ENCODE data around the gene TEX14.
"Not testable (repeated sequence)": the region's sequence is repeated elsewhere in the genome, so short reads cannot be mapped to it uniquely, and the experiment has no call there.

The TEX14 gene

GRCh38 chr17:58590377-58590776, 101.5 kb downstream of the TEX14 start:
- no peak for TF ChIP-seq CTCF (IDR thresholded peaks at IDR 0.05; ENCODE audit: insufficient read depth, low read length, poor library complexity, severe bottlenecking)

GRCh38 chr17:58587713-58588117, 104.1 kb downstream of the TEX14 start:
- peak; percentile 99 for TF ChIP-seq CTCF (IDR thresholded peaks at IDR 0.05; ENCODE audit: insufficient read depth, low read length, poor library complexity, severe bottlenecking)
- H3K27me3 ChIP-seq (replicated peaks; ENCODE audit: control insufficient read depth, insufficient read depth, low read length): no peaks in the 10 kb centered on the region
- H3K36me3 ChIP-seq (ENCODE audit: control insufficient read depth, insufficient read depth, low read length): no peaks in the 10 kb centered on the region
- H3K4me3 ChIP-seq (replicated peaks; ENCODE audit: low read depth, low read length): no peak overlapping the region
- DNase-seq (ENCODE audit: extremely low read depth, insufficient read length): peak; percentile 67

More at GRCh38 chr17:58590377-58590776, 101.5 kb downstream of the TEX14 start:
- Histone ChIP-seq H3K4me3 (replicated peaks; ENCODE audit: low read depth, low read length) (no peak overlapping the region), H3K27me3 (replicated peaks; ENCODE audit: control insufficient read depth, insufficient read depth, low read length) (no peaks in the 10 kb centered on the region), H3K36me3 (ENCODE audit: control insufficient read depth, insufficient read depth, low read length) (no peaks in the 10 kb centered on the region)
- DNase-seq (ENCODE audit: extremely low read depth, insufficient read length): no peak

GRCh38 chr17:58586009-58586644, 105.7 kb downstream of the TEX14 start:
- Histone ChIP-seq H3K4me3 (replicated peaks; ENCODE audit: low read depth, low read length) (no peak overlapping the region), H3K36me3 (ENCODE audit: control insufficient read depth, insufficient read depth, low read length) (no peaks in the 10 kb centered on the region), H3K27me3 (replicated peaks; ENCODE audit: control insufficient read depth, insufficient read depth, low read length) (no peaks in the 10 kb centered on the region)
- no peak for DNase-seq (ENCODE audit: extremely low read depth, insufficient read length)
- TF ChIP-seq CTCF (IDR thresholded peaks at IDR 0.05; ENCODE audit: insufficient read depth, low read length, poor library complexity, severe bottlenecking): no peak

GRCh38 chr17:58585554-58585953, 106.3 kb downstream of the TEX14 start:
- no peak for TF ChIP-seq CTCF (IDR thresholded peaks at IDR 0.05; ENCODE audit: insufficient read depth, low read length, poor library complexity, severe bottlenecking)
- H3K27me3 ChIP-seq (replicated peaks; ENCODE audit: control insufficient read depth, insufficient read depth, low read length): no peaks in the 10 kb centered on the region

GRCh38 chr17:58583486-58583885, 108.4 kb downstream of the TEX14 start:
- H3K27me3 ChIP-seq (replicated peaks; ENCODE audit: control insufficient read depth, insufficient read depth, low read length): no peaks in the 10 kb centered on the region
- H3K36me3 ChIP-seq (ENCODE audit: control insufficient read depth, insufficient read depth, low read length): no peaks in the 10 kb centered on the region
- no peak overlapping the region for H3K4me3 ChIP-seq (replicated peaks; ENCODE audit: low read depth, low read length)
- TF ChIP-seq CTCF (IDR thresholded peaks at IDR 0.05; ENCODE audit: insufficient read depth, low read length, poor library complexity, severe bottlenecking): no peak
- no peak for DNase-seq (ENCODE audit: extremely low read depth, insufficient read length)

More at GRCh38 chr17:58585554-58585953, 106.3 kb downstream of the TEX14 start:
- no peak for DNase-seq (ENCODE audit: extremely low read depth, insufficient read length)
- Histone ChIP-seq H3K4me3 (replicated peaks; ENCODE audit: low read depth, low read length) (no peak overlapping the region), H3K36me3 (ENCODE audit: control insufficient read depth, insufficient read depth, low read length) (no peaks in the 10 kb centered on the region)

- not testable (repeated sequence) for DNase-seq (ENCODE audit: extremely low read depth, insufficient read length); H3K27me3 ChIP-seq (replicated peaks; ENCODE audit: control insufficient read depth, insufficient read depth, low read length); H3K36me3 ChIP-seq (ENCODE audit: control insufficient read depth, insufficient read depth, low read length); H3K4me3 ChIP-seq (replicated peaks; ENCODE audit: low read depth, low read length)
Measured at GRCh38 chr17:58582718-58583117, 109.1 kb downstream of the TEX14 start.
